ENCODE measurements around the gene RALGPS1.

The RALGPS1 gene

DNA sequence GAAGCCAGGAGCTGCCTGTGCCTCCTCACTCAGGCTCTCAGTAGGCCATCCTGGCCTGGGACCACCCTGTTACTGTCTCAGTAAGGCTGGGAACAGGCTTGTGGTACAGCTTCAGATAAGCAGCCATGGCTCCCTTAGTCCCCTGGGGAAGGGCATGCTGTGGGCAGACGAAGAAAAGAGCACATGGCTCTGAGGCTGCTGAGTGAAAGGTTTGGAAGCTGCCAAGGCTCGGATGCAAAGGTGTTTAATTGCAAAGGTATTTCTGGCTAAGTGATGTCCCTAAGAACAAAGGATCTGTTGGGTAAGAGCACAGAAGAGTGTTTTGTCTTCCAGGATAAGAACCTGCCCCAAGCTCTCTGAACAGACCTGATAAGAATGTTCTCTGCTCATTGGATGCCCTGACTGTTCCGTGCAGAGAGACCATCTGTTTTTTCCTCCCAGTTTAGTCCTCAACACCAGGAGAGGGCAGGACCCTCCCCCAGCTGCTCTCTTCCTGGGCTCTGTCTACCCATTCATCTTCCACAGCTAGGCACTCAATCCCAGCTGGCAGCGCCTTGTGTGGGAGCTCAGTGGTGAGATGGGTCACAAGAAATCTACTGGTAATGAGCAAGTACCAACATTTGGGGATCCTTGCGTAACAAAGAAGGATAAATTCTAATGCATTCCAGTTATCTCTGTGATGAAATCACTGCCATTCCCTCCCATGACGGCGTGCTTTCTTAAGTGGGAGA lies 190.2 kb downstream of the RALGPS1 start:
- DNase-seq: no peak

DNA sequence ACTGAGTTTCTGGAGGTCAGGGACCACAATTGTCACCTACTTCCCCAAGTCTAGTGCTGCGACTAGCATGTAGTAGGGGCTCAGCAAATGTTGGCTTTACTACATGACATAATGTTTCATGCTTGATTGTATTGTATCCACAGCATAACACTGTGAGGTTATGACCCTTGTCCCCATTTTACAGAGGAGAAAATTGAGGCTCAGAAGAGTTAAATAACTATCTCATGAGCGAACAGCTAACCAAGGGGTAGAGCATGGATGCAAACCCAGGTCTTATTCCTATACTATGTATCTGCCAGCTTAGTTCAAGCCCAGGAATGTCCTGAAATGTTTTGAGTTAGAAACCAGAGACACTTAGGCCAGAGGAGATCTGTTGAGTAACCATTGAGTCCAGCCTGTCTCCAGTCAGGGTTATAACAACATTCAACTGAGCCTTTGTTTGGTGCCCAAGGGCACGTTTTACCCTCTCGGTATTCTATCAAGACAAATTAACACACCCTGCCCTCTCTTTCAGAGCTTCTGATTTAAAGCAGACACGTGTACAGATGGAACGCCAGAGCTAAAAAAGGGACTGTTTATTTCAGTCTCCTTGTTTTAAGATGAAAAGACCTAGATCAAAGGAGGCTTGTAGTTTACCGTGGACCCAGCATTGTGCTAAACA lies 191.4 kb downstream of the RALGPS1 start:
- DNase-seq: no peak

DNA sequence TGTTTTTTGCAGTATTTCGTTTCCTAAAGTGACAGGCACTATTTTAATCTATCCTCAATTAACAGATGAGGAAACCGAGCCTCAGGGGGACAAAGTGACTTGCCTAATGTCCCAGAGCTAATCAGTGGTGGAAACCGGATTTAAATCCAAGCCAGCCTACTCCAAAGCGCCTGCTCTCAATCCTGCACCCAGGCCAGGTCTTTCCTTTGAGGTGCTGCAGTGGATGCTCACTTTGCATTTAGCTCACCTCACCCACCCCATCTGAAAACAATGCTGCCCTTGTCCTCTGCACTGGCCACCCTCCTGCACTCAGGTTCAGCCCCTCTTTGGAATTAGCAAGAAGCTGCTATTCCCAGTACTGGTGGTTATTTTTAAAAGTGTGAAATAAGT lies 191.9 kb downstream of the RALGPS1 start:
- DNase-seq: no peak

DNA sequence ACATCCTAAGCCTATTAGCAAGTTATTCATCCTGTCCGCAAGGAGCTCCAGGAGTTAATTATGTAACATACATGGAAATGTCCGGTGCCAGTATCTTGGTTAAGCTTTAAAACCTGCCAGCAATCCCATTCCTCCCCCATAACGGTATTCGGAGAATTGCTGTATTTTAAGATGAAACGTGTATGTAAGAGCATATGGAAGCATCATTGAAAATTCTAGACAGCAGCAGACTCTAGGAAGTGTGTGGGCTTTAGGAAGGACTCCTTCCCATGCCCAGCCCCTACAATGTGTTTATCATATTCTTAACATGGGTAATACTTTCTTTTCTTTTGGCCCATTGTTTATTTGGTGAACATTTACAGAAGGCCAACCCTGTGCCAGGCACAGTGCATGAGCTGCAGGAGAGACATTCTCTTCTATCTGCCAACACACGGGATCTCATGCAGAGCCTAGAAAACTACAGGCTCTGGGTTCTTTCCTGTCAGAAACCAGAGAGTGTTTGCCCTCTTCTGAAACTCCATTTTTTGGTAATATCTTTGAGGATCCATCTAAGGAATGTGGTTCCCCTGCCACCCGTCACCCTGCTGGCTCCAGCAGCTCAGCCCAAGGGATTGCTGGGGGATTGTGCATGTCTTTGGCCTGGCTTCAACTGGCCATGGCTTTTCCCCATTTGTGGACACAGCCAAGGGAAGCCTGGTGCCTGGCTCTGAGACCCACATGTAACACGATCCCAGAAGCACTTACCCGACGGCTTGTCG lies 192.8 kb downstream of the RALGPS1 start:
- DNase-seq: no peak

DNA sequence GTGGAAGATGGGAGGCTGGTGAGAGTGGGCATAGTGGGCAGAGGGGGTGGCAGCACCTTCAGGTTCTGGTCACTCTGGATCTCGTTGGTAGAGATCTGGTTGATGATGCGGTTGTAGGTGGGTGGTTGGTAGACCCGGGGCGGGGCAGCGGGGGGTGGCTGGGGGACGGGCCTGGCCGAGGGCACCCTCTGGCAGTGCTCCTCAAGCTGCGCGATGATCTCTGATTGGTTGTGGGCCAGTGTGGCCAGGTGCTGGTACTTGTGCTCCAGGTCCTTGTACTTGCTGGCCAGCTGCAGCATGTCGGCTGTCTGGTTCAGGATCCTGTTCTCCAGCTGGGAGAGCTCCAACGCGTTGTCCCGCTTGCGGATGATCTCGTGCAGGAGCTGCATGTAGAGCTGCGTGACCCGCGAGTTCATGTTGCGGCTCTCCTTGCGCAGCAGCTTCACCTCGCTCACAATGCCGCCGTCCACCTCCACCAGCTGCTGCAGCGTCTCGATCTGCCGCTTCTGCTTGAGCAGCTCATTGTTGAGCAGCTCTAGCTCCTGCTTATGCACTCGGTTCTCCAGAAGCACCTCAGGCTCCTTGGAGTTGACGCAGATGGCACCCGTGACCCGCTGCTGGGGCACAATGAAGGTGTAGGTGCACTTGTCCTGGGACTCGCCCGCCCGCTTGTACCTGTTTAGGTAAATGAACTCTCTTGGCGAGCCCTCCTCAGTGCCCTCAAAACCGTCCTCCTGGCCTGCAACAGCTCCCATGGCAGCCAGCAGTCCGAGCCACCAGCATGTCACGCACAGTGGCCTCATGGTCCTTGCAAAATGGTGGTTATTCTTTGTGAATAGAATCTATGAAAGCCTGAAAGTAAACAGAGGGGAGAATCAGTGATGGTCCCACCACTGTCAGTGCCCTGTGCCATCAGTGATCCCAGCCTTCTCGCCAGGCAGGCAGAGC lies 193.6 kb downstream of the RALGPS1 start:
- no peak for DNase-seq

DNA sequence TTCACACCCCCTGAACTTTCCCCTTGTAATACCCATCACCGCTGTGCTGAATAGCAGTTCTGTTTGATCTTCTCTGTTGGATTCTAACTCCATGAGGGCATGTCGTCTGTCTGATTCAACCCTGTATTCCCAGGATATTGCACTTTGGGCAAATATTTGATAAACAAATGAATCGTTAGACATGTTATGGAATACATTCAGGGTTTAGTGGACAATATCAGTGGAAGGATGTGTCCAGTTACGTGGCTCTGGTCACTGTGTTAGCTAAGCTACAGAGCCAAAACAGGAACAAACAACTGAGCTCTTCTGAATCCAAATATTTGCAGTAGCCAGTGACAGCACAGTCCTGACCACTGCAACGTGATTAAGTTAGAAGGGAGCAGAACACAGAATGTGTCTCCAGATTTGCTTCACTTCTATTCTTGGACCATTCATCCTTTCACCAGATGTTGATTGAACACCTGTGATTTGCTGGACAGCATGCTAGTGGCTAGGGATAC lies 194.7 kb downstream of the RALGPS1 start:
- DNase-seq: no peak

DNA sequence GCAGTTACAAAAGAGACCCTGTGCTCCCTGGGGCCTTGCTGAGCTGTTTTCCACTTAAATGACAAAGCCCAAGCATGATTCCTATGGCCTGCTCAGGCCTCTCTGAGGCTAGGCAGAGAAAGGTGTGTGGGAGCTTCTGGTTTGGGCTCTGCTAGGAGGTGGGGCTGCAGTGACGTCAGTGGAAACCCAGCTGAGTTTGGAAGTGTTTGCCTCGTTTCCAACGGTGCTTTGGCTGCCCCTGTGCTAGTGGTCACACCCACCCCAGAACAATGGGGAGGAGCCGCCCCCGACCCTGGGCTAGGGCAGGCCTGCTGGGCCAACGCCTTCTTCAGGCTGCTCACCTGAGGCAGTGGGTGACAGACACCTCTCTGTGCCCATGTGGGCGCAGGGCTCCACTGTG lies 197.5 kb downstream of the RALGPS1 start:
- no peak for DNase-seq

DNA sequence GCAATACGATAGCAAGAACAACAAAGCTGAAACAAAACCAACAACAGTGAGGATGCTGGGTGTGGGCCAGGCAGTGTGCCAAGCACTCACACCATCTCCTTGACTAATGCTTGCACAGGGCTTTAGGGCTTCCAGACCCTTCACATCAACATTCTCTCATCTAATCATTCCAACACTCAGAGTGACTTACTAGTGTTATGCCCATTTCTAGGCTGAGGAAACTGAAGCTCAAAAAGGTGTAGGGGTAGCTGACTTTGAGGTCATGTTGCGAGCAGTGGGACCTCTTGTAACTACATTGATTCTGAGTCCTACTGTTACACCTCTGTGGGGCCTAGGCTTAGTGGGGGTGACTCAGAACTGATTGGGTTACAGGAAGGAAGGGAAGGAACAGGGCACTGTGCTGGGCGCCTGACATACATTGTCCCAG lies 198.2 kb downstream of the RALGPS1 start:
- DNase-seq: no peak

DNA sequence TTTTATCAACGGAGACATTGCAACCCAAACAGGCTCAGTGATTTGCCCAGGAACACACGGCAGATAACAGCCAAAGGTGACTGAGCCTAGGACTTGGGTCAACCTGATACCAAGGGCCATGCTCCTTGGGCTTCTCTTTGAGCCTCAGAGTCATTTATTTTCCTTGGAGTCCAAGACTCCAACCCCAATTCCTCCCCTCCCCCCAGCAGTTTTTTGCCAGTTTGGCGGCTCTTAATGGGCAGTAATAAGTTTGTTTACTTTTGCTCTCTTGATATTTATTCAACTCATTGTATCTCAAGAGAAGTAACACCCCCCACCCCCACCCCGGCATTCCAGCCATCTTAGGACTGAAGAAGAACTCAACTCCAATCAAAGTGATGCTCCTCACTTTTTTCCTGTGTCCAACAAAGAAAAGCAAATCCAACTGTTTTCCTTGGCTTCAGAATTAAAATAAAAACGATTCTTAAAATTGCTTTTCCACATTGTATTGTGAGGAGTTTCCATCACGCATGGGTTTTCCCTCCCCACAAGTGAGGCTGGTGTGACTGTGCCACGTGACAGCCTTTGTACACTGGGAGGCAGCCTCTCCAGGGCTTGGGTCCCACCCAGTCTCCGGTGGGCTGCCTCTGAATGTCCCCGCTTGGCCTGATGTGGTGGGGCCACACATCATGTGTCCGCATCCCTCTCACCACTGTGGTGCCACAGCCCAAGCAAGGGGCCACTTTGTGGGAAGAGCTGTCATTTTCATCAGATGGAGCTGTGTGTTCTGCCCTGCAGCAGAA lies 198.8 kb downstream of the RALGPS1 start:
- no peak for DNase-seq

DNA sequence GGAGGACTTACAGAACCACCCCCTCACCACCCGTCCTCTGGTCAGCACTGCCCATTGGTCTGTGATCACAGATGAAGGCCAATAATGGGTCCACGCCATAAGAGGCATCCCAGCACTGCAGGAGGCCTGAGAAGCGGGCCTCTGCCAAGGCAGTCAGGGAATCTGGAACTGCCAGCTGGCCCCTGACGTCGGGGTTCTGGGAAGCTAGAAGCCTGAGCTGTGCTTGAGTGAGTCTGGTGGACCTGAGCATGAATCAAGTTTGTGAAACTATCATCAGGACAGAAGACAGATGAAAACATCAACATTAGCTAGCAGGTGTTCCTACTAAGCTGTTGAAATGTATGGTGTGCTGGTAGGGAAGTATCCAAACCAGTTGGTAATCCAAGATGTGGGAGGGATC lies 200.0 kb downstream of the RALGPS1 start:
- DNase-seq: no peak

DNA sequence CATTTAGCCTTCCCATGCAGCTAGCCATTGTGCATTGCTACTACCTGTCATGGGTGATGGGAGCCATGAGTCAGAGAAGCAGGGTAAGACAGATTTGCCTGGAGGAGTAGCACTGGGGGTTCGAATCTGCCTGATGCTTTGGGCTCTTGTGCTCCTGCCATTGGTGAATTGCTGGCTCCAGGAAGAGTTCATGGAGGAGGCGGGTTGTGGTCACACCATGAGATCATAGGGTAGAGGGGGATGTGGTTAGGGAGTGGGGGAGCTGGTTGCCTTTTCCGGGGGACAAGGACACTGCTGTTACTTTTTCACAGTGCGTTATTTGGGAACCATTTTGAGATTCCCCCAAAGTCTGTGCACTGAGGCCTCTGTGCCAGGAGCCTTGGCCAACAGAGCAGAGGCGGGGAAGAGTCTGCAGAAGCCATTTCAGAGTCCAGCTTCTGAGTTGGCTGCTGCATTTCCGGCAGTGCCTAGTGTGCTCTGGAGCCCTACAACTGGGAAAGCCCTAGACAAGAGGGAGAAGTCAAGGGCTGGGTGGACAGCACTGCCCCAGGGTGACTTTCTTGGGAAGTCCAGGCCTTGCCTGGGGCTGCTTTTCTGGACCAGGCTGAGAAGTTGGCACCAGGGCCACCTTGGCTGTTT lies 201.6 kb downstream of the RALGPS1 start:
- DNase-seq: no peak

DNA sequence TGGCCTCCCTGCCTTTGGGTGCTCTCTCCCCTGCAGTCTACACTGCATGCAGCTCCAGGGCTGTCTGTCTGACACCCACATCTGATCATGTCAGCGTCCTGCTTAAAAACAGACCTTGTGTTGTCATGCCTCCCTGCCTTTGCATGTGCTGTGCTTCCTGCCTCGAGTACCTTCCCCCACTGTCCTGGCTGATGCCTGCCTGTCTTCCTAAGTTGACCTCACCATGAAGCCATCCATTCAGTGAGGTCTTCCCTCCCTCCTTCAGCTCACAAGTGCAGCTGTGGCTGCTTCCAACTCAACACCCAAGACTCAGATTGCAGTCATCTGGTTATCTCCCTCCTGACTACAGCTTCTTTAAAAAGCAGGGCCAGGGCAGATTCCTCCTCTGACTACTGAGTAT lies 202.4 kb downstream of the RALGPS1 start:
- DNase-seq: no peak

DNA sequence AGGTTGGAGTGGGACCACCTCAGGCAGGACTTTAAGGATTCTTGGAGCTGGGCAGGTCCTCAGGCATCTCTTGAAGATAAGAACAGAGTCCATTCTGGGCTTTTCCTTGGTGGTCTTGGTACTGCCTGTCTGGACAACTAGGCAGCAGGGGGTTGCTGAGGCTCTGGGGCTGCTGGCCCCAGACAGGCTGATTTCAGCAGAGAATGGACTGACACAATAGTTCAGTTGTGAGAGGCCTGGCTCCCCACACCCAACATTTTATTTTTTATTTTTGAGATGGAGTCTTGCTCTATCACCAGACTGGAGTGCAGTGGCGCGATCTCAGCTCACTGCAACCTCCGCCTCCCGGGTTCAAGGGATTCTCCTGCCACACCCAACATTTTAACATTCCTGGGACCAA lies 203.2 kb downstream of the RALGPS1 start:
- DNase-seq: no peak

DNA sequence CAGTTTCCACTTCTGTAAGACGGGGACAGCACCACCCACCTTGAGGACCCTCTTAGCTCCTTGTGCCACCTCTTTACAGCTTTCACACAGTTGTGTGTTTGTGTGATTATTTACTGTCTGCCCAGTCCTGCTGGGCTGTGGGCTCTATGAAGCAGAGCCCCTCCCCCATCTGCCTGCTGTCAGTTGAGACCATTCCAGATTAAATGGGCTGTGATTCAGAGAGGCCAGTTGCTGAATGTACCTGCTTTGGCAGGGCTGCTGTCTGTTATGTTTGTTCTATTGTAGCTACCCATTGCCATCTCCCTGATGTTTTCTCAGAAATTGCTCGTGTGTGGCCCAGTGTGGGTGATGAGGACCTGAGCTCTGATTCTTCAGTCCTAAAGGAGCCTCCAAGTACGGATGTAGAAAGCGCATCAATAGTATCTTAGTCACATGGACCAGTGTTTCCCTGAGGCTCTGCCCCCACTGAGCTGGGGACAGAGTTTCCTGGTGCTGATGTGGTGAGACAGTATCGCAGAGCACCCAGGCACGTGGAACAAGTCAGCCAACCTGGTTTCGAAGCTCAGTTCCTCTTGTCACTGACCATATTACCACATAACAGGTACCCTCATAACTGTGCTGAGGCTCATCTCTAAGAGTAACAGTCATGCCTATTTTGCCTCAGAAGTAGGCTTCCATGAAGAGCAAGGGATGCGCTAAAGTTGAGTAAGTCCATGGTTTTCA lies 204.2 kb downstream of the RALGPS1 start:
- no peak for DNase-seq

DNA sequence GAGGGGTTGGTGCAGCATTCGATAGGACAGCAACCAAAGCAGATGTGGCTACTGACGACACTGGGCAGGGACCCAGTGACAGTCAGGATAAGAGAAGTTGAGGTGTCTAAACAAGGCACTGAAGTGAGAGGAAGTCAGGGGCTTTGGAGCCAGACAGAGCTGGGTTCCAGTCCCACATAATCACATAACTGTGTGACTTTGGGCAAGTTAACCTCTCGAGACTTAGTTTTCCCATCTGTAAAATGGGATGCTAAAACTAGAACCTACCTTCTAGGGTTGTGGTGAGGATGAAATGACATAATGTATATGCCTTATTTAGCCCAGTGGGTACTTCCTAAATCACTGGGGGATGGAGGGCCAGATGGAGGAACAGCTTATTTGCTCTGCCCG lies 204.7 kb downstream of the RALGPS1 start:
- DNase-seq: no peak

DNA sequence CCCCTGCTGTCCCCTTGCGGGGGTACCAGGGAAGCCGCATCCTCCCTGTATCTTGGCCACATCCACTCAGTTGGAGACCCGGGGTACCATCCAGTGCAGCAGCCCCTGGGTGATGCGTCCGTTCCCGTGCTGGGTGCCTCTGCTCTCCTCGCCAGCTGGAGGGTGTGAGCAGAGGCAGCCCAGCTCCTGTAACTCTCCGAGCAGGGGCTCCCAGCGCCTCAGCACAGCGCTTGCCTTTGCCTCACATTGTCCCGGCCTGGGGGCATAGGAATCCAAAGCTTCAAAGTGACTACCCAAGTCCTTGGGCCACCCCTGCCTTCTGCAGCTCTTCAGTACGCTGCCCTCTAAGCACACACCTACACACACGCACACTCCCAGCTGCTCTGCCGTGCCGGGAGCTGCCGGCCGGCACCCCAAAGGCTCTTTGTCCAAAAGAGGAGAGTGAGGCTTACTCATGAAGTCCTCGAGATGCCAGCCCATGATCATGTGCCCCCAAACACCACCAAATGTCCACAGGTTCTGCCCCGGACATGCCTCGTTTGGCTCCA lies 207.1 kb downstream of the RALGPS1 start:
- DNase-seq: no peak

DNA sequence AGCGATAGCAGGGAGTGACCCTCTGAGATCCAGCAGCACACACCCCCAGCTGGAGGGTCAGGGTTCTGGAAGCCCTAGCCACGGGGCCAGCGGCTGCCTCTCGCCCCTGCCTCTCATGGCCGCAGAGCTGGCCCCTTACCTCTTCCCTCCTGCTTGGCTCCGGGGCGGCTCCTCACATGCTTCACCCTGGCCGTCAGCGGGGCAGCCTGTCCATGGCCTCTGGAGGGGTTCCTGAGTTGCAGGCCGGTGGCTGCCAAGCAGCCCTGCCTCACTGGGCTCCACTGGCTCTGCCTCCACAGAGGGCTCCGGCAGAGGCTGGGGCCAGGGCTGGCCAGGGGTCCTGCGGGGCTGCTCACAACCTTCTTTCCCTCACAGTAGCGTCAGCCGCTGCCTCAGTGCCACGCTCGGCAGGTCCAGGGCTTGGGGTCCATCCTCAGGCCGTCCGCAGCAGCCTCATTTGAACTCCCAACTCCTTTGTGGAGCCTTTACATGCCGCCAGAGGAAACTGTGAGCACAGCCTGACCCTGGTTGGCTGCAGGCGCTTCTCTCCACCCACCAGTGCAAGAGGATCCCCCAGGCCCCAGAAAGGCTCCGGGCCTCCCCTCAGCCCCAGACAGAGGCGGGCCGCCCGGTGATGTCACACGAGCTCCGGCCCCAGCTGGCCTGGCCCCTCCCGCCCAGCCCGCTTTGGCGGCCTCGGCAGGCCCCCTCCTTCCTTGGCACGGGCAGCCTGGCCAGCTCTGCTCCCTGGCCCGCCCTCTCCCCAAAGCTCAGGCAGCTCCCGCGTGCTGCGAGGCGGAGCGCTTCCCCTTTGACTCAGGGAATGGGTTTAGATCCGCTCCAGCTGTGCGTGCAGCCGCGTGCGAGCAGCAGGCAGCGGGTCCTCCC lies 207.8 kb downstream of the RALGPS1 start, which contains the start of gene ANGPTL2:
Gene ANGPTL2, minus strand, starts transcription at position 460 of the 888 bp plus-strand sequence. CDS start 13,904 bp downstream, outside the sequence.
- DNase-seq: no peak

DNA sequence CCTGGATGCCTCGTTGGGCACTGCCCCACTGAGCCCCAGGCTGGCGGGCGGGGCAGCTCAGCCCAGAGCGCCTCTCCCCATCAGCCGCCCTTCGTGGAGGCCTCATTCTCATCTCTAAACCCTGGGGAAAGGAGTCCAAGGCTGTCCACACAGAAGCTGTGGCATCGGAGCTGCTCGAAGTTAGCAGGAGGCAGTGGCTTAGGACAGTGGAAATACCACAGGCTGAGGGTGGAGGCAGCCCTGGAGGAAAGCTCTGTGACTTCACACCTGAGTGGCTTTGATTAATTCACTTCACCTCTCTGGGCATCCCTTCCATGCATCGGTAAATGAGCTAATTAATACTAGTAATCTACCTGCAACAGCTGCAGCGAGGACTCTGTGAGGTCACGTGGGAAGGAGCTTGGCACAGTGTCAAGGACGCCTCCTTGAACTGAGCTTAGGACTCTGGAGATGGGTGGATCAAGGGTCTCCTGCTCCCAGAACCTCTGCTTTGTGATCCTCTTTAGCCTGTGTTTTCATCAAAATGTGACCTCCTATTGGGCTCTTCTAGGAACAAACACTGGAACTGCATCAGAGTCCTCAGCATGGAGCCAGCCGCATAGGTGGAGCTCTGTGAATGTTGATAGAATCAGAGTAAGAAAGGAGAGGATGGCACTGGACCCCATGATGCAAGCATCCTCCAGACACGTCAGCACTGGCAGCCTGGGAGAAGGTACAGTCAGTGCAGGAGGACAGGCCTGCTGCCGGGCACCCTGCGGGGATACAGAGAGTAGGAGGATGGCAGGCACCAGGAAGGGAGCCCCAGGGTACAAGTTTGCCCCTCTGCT lies 208.7 kb downstream of the RALGPS1 start:
- DNase-seq: no peak
